ENCODE results near the gene NEDD8. TPM values are rescaled to one million over a fixed set of nuclear protein-coding genes. Genes with fewer than 3 reads are reported as not detected.

The NEDD8 gene
- total RNA-seq, 1 donor from 2014 or later = 180 TPM

GRCh38 chr14:24212924-24213865 lies 19.0 kb downstream of the NEDD8 start, which contains the start of gene CHMP4A:
Gene CHMP4A (minus strand): TSS chr14:24213488. CDS start chr14:24213439, 49 bp downstream.
- H3K36me3 ChIP-seq (ENCODE audit: control insufficient read depth, insufficient read depth, low read length) = peaks cover 3% of the 10 kb centered on the region
- peak; percentile 96 for DNase-seq (ENCODE audit: low read depth)
- TF ChIP-seq, protein P1, sequence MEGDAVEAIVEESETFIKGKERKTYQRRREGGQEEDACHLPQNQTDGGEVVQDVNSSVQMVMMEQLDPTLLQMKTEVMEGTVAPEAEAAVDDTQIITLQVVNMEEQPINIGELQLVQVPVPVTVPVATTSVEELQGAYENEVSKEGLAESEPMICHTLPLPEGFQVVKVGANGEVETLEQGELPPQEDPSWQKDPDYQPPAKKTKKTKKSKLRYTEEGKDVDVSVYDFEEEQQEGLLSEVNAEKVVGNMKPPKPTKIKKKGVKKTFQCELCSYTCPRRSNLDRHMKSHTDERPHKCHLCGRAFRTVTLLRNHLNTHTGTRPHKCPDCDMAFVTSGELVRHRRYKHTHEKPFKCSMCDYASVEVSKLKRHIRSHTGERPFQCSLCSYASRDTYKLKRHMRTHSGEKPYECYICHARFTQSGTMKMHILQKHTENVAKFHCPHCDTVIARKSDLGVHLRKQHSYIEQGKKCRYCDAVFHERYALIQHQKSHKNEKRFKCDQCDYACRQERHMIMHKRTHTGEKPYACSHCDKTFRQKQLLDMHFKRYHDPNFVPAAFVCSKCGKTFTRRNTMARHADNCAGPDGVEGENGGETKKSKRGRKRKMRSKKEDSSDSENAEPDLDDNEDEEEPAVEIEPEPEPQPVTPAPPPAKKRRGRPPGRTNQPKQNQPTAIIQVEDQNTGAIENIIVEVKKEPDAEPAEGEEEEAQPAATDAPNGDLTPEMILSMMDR (IDR thresholded peaks at IDR 0.05; ENCODE audit: insufficient read depth, low read length, poor library complexity, severe bottlenecking) = peak; percentile 47
- H3K27me3 ChIP-seq (ENCODE audit: control insufficient read depth, insufficient read depth, low read length) = no peaks in the 10 kb centered on the region
- H3K4me3 ChIP-seq (ENCODE audit: low read depth, low read length) = peak within 1 kb of the TSS; percentile 77

DNA sequence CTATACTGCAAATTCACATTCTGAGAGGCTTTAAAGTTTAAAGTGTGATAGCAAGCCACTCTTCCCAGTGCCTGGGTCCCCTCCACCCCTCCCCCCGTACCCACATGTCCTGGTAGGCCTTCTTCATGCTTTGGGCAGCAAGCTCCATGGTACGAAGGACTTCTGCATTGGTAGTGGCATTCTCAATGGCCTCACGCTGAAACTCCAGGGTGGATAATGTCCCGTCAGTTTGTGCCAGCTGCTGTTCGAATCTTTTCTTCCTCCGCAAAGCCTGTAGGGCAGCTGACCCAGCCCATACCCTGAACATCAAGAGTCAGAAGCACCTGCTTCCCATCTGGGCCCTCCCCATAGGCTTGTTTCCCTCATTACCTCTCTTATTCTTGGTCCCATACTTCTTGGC lies 20.9 kb downstream of the NEDD8 start:
- DNase-seq (ENCODE audit: low read depth) = no peak
- Histone ChIP-seq H3K36me3 (ENCODE audit: control insufficient read depth, insufficient read depth, low read length) (no peaks in the 10 kb centered on the region), H3K4me3 (ENCODE audit: low read depth, low read length) (no peak overlapping the region), H3K27me3 (ENCODE audit: control insufficient read depth, insufficient read depth, low read length) (no peaks in the 10 kb centered on the region)
- TF ChIP-seq, protein P1 (IDR thresholded peaks at IDR 0.05; ENCODE audit: insufficient read depth, low read length, poor library complexity, severe bottlenecking) = no peak

- TF ChIP-seq, protein P1 (IDR thresholded peaks at IDR 0.05; ENCODE audit: insufficient read depth, low read length, poor library complexity, severe bottlenecking) = no peak
- Histone ChIP-seq H3K36me3 (ENCODE audit: control insufficient read depth, insufficient read depth, low read length) (no peaks in the 10 kb centered on the region), H3K27me3 (ENCODE audit: control insufficient read depth, insufficient read depth, low read length) (no peaks in the 10 kb centered on the region), H3K4me3 (ENCODE audit: low read depth, low read length) (no peak overlapping the region)
- no peak for DNase-seq (ENCODE audit: low read depth)
These were observed 24.5 kb downstream of the NEDD8 start for GRCh38 chr14:24207625-24208024.

GRCh38 chr14:24207104-24207551 lies 25.0 kb downstream of the NEDD8 start:
- no peak for DNase-seq (ENCODE audit: low read depth)
- no peaks in the 10 kb centered on the region for H3K36me3 ChIP-seq (ENCODE audit: control insufficient read depth, insufficient read depth, low read length)

DNA sequence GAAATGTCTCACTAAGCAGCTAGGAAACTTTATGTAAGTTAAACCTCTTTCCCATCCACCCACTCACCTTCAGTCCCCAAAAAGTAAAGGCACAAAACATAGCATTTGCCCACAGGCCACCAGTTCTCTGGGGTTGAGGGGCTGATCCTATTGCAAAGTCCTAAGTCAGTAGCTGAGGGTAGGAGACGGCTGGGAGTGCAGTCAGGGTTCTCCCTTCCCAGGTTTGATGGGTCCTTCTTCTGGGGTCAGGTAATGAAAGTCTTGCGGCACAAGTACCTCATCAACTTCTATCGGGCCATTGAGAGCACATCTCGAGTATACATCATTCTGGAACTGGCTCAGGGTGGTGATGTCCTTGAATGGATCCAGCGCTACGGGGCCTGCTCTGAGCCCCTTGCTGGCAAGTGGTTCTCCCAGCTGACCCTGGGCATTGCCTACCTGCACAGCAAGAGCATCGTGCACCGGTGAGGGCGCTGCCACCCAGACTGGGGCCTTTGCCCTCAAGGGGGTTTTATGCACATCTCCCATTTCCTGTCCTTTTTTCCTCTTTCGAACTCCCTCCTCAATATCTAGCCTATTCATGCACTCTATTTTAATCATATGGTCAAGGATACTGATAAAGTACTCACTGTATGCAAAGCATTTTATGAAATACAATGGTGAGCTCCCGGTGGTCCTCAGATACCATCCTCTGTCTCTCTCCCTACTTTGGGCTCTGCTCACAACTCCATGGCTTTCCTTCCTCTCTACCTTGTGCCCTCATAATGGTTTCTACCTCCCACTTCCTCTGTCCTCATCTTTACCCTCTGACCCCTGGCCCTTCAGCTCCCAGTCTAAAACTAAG lies 25.7 kb downstream of the NEDD8 start:
- Histone ChIP-seq H3K4me3 (ENCODE audit: low read depth, low read length) (no peak overlapping the region), H3K27me3 (ENCODE audit: control insufficient read depth, insufficient read depth, low read length) (no peaks in the 10 kb centered on the region), H3K36me3 (ENCODE audit: control insufficient read depth, insufficient read depth, low read length) (no peaks in the 10 kb centered on the region)
- DNase-seq (ENCODE audit: low read depth) = no peak
- TF ChIP-seq, protein P1 (IDR thresholded peaks at IDR 0.05; ENCODE audit: insufficient read depth, low read length, poor library complexity, severe bottlenecking) = no peak

More at GRCh38 chr14:24207104-24207551, 25.0 kb downstream of the NEDD8 start:
- no peaks in the 10 kb centered on the region for H3K27me3 ChIP-seq (ENCODE audit: control insufficient read depth, insufficient read depth, low read length)
- TF ChIP-seq, protein P1 (IDR thresholded peaks at IDR 0.05; ENCODE audit: insufficient read depth, low read length, poor library complexity, severe bottlenecking) = no peak
- H3K4me3 ChIP-seq (ENCODE audit: low read depth, low read length) = no peak overlapping the region

Data from kidney epithelial cell (primary cell).